Measurements from ENCODE around the gene MTA1. TPM values are rescaled to one million over a fixed set of nuclear protein-coding genes. Genes with fewer than 3 reads are reported as not detected.
A peak's percentile ranks its signal among the peaks of the same experiment; 100 is the strongest.

MTA1 gene
- polyA plus RNA-seq, 12 donors = 63.7 to 114 (median 75.3) TPM; not detected in 1

DNA sequence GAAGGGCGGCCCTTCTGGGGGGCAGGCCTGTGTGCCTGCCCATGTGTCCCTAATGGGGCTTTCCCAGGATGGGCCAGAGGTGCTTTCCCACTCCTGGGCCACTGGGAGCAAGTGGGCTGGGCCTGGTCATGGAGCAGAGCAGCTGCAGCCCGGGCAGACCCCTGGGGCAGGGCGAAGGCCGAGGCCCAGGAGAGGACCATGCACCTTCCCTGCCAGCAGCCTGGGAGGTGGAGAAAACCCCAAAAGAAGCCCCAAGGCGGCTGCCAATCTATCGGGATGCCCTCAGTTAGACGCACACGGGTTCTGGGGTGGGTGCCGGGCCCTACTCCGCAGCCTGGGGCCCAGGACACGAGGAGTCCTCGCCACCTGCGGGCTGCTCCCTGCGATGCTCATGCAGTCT is 38.9 kb downstream of the MTA1 start:
- DNase-seq = no peak

DNA sequence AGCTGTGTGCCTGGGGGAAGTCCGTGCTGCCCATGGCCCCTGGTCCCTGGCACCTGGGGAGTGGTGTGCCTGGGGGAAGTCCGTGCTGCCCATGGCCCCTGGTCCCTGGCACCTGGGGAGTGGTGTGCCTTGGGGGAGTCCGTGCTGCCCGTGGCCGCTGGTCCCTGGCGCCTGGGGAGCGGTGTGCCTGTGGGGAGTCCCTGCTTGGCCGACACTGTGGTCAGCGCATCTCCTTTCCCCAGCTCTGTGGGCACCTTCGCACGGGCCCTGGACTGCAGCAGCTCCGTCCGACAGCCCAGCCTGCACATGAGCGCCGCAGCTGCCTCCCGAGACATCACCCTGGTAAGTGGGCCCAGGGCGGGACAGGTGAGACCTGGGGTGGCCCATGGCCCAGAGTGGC is 40.5 kb downstream of the MTA1 start:
- no peak for DNase-seq

DNA sequence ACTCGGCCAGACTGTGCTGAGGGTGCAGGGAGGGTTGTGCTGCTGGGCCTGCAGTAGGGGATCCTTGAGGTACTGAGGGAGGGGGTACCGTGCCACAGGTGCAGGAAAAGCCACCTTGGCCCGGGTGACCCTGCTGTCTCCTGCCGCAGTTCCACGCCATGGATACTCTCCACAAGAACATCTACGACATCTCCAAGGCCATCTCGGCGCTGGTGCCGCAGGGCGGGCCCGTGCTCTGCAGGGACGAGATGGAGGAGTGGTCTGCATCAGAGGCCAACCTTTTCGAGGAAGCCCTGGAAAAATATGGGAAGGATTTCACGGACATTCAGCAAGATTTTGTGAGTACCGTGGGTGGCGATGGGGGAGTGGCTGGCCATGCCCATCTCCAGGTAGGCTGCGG is 41.0 kb downstream of the MTA1 start:
- DNase-seq = no peak

DNA sequence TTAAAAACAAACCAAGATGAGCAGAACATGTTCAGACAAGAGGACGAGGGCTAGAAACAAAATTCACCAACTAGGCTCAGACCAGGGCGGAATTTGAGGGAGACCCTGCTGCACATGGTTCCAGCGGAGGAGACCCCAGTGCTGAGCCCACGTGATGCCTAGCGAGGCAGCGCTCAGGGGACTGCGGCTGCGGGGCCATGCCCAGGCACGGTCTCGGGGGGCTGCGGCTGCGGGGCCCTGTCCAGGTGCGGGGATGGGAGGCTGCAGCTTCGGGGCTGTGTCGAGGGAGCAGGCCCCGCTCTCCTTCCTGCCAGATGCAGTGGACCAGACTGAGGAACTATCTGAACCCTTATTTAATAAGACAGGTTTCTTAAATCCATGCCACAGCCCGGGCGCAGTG is 42.3 kb downstream of the MTA1 start:
- DNase-seq = no peak

DNA sequence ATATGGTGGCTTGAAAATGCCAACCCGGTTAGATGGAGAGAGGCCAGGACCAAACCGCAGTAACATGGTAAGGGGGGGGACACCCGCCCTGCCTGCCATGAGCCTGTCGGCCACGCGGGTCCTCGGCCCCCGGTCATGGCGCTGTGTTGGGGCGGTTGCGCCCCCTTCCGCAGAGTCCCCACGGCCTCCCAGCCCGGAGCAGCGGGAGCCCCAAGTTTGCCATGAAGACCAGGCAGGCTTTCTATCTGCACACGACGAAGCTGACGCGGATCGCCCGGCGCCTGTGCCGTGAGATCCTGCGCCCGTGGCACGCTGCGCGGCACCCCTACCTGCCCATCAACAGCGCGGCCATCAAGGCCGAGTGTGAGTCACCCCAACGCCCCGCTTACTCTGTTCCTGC is 44.9 kb downstream of the MTA1 start:
- DNase-seq = no peak

DNA sequence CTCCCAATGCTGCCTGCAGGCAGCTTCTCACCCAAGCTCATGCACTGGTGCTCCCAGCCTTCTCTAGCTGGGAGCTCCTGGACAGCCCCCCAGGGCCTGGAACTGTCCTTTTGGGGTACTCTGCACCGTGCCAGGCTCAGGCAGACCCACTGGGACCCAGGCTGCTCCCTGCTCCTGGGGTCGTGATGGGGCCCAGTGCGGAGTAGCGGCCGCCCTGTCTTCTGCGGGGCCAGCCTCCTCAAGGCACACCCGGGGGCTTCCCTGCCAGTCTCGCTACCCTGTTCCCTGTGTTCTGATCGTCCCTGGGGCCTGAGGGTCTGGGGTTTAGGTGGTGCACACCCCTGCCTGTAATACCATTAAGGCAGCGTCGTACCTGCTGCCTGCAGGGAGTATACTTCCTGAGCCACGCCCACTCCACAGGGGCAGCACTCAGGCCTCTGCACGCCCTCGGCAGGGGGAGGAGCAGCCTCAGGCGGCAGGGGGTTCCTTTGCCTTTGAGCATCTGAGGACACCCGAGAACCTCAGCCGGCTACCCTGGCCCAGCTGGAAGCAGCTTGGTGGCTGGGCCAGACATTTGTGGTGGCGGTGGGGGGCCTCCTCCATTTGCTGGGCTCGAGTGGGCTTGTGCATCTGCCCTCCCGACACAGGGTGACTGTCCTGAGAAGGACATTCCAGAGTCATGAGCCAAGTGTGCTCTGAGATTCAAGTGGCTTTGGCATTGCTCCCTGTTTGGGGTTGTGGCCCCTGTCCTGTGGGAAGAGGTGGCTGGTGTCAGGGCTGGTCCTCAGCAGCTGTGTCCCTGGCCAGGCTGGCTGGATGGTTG is 45.8 kb downstream of the MTA1 start:
- DNase-seq = no peak

DNA sequence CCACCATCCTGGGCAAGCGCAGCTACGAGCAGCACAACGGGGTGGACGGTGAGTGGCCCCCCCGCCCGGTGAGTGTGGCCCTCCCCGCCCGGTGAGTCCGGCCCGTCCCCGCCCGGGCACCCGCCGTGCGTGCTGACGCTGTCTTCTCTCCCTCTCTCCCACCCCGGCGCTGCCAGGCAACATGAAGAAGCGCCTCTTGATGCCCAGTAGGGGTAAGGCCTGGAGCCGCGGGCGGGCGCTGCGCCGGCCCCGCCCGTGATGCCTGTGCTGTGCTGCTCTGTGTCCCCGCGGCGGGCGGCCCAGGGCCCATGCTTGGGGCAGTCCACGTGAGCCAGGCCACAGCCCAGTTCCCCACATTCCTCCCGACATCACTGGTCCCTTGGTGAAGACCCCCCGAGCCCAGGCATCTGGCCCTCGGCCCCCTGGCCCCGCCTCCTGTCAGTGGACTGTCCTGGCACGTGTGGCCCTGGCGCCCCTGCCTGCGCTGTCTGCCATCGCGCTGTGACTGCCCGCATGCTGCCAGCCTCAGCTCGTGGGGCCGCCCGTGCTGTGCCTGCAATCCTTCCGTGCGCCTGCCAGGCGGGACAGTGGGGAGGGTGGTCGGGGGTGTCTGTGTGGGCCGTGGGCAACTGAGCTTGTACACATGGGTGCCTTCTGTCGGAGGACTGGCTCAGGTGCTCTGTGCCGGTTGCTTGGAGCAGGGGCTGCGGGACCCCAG is 47.1 kb downstream of the MTA1 start:
- DNase-seq = no peak

DNA sequence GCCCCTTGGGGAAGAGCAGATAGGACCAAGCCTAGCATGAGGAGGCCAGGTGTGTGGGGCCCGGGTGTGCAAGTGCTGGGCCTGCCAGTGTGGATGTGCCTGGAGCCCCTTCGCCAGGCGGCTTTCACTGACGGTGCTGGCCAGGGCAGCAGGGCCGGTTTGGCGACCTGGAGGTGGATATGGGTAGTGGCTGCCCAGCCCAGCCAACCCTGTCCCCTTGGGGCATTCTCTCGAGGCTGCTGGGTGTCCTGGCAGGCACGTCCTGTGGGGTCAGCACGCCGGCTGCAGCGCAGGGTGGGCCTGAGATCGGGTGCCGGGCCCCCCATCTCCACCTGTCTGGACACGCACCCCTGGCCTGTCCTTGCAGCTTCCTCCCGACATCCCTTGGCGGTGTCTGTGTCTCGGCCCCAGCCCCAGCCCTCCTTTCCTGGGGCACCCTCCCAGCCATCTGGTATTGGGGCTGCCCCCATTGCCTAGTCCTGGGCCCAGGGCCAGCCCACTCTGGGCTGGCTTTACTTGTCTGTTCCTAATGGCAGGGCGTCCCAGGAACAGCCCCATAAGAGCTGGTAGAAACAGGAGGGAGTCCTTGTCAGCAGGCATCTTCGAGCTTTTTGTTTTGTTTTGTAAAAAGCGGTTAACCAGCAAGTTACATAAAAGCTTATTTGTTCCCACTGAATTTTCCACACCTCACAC is 47.8 kb downstream of the MTA1 start:
- DNase-seq = no peak

DNA sequence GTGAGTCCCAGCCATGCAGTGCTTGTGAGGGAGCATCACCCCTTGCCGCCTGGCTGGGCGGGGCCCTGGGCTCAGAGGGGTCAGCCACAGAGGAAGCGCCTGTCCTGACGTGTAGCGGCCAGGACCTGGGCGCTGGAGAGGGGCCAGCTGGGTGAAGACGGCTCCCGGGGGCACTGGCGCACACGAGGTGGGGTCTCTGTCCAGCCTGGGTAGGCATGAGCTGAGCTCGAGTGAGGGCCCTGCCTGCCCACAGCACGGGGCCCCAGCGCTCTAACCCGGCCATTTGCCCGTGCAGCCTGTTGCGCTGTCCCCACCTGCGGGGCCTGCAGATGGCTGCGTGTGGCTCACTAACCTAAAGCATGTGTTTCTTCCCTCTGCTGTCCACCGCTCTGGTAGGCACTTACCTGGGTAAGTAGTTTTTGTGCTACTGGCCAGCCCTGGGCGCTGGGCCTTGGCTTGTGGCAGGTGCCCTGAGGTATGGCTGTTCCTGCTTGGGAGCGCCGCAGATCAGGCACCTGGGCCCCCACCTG is 48.4 kb downstream of the MTA1 start:
- DNase-seq = no peak

DNA sequence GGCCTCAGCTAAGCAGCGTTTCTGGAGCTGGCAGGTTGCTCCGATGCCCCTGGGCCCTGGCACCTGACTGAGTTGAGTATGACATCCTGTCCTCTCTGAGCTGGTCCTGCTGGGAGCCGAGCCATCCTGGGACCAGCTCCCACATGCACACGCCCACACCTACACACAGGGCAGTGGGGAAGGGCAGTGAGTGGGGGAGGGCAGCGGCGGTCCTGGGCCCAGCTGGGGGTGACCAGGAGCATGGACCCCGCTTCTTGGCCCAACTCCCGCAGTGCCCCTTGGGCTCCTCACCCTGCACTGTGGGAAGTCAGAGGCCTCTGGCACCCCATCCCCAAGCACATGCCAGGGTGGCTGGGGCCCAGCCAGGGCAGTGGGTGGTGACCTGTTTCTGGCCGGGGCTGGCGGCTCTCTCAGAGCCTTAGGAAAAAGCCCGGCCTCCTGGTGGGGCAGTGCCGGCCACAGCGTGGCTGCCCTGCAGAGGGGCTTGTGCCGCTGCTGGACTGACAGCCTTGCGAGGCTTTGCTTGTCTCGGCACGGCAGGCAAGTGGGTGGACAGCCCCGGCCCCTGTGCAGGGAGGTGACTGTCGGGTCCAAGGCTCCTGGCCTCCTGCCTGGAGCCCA is 49.1 kb downstream of the MTA1 start:
- DNase-seq = no peak

DNA sequence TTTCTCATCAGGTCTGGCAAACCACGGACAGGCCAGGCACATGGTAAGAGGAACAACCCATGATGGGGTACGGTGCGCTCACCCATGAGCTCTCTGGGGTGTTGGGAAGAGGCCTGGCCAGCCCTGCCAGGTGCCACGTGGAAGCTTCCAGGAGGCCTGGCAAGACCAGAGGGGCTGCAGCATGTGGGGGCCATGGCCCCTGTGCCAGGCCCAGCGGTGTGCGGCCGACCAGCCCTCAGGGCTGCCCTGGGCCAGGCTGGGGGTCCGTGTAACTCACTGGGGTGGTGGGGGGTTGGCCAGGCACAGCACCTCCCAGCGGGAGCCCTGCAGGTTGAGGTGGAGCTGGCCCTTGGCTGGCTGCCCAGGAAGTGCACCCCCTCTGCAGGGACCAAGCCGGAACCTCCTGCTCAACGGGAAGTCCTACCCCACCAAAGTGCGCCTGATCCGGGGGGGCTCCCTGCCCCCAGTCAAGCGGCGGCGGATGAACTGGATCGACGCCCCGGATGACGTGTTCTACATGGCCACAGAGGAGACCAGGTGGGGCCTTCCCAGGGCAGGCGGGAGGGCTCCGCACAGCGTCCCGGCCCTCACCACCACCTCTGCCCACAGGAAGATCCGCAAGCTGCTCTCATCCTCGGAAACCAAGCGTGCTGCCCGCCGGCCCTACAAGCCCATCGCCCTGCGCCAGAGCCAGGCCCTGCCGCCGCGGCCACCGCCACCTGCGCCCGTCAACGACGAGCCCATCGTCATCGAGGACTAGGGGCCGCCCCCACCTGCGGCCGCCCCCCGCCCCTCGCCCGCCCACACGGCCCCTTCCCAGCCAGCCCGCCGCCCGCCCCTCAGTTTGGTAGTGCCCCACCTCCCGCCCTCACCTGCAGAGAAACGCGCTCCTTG is 50.1 kb downstream of the MTA1 start:
- no peak for DNase-seq

DNA sequence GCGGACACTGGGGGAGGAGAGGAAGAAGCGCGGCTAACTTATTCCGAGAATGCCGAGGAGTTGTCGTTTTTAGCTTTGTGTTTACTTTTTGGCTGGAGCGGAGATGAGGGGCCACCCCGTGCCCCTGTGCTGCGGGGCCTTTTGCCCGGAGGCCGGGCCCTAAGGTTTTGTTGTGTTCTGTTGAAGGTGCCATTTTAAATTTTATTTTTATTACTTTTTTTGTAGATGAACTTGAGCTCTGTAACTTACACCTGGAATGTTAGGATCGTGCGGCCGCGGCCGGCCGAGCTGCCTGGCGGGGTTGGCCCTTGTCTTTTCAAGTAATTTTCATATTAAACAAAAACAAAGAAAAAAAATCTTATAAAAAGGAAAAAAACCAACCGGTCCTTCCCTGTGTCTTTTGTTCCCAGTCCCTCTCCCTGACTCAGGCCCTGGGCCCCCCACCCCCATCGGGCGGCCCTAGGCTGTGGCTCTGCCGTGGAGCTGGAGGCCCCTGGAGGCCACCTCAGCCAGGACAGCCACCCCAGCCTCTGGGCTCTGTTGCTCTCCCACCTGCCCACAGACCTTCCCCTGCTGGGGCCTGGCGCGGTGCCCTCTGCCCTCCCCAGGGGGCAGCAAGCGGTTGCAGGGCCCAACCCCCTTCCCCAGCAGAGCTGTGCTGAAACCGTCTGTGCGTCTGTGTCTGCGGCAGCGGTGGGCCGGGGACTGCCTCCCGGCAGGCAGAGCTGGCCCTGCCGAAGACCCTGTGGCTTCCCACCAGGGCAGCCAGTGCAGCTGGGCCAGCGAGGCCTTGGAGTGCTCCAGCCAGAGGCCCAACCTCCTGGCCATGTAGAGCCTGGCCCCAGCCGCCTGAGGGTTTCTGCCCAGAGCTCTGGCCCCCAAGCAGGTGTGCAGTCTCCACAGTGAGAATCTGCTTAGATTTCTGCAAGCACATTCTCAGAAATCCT is 51.0 kb downstream of the MTA1 start:
- no peak for DNase-seq

DNA sequence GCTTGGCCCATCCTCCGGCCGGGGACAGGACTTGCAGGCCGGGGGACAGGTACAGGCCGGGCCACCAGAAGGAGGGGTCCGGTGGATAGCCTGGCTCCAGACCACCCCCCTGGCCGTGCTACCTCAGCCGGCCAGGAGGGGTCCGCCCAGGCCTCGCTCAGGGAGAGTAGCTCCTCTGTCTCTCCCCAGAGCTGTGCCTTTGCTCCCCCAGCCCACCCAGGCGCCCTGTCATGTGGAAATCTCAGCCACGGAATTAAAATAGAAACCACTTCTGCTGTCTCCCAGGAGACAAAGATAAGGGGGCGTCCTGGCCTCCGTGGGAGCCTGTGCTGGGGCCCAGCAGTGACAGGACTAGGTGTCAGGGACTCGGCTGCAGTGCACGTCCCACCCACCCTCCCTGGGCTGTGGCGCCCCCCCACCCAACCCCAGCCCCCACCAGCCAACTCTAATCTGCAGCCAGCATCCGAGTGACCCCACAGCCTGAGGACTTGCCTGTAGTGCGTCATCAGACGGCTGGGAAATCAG is 51.7 kb downstream of the MTA1 start:
- no peak for DNase-seq

DNA sequence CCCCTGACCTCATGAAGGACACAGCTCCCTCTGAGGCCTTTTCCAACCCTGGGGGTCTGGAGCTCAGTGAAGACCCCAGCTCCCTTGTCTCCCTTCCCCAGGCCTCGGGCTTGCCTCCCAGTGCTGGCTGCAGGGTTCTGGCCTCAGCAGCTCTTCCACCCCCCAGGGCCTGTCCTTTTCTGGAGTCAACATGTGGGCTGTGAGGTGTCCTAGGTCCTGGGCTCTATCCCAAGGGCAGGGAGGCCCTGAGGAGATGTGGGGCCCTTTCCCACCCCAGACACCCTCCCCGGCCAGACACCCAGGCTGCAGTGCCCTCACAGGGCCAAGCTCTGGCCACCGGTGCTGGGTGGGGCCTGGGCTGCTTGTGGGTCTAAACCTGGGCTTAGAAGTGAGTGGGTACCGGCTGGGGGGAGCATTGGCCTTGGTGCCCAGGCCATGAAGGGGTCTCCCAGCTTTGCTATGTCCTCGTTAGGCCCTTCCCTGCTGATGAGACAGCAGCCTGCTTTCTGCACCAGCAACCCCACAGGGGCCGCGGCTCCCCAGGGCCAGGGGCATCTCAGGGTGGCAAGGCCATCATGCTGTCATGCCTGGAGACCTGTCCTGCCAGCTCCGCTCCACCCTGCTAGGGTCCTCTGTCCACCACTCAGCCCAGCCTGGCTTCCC is 52.3 kb downstream of the MTA1 start:
- no peak for DNase-seq

DNA sequence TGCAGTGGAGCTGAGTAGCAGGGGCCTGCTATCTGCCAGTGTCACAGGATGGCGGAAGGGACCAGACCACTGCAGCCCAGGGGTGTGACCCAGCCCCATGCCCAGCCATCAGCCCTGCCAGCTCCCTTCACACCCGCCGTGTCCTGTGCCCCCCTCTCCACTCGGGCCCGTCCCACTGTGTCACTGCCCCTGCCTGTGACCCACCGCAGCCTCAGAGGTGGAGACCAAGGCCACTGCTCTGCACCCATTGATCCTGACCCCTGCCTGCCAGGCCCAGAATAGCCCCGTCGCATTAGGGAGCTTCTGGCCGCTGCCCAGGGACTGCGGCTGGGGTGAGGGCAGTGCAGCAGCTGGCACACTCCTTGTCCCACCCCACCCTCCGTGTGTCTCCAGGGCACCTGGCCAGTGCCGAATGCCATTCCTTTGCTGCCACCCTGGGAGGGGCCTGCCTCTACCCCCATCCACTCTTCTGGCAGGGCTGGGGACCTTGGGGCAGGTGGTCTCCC is 52.9 kb downstream of the MTA1 start:
- DNase-seq = no peak

DNA sequence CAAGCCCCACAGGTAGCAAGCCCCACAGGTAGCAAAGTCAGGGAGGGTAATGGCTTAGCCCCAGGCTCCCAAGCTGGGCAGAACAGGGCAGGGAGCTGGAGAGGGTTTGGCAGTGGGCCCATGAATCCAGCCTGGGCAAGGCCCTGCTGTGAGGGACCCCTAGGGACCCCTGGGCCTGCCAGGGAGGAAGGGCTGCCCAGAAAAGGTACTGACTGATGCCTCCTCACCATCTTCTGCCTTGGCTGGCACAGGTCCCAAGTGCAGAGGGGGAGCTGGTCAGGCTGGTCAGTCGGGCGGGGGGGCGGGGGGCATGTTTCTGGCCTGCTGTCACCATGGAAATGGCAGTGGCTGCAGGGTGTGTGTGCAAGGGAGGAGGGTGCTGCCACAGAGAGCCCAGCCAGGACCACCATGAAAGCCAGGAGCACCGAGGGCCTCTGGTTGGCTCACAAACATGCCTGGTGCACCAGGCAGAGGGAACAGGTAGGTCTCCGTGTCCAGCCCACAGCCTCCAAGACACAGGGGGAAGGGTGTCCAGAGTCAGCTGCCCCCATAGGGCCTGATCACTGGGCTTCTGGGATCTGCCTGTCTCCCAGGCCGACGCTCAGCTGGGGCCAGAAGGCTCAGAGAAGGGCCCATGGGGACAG is 53.5 kb downstream of the MTA1 start:
- DNase-seq = no peak

DNA sequence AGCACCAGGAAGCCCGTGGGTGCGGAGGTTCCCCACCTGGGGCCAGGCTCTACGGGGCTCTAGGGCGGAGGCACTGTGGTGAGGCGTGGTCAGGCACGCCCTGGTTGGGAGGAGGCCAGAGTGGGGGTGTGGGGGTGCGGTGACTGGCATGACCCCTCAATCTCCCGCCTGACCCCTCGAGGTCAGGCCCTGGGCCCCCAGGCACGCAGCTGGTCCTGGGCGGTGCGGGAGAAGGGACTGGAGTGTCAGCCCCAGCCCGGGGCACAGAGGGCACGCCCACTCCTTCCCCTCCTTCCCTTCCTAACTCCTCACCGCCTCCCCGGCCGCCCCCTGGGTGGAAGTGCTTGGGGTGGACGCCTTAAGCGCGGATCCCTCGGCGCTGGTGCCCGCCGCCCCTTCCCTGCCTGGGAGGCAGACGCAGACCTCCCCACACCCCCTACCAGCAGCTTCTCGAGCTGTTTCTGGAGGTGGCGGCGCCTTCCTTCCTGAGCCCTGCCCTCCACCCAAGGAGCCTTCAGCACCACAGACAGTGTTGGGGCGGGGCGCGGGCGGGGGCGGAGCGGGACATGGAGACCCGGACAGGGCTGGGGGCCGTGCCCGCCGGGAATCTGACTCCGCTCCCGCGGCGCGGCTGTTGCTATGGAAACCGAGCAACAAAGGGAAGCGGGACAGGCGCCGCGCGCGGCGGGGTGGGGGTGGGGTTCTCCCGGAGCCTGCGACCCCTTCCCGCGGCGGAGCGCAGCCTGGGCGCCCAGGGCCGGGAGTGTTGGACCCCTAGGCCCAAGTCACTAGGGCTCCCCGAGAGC is 54.3 kb downstream of the MTA1 start:
- DNase-seq = peak; percentile 78

All from muscle of arm (tissue), 12 donors.